AG04449 (cell line): ENCODE data around the gene GLT1D1.

Experiments
- CTCF ChIA-PET: fragments of 350-600 bp; formaldehyde crosslinking; extraction: SDS; loops from one replicate; lab custom pipeline; 2021; ENCODE audit warnings: antibody characterized with exemption; lab: Yijun Ruan, JAX
- POLR2A ChIA-PET: fragments of 400-600, 350-600 bp; formaldehyde crosslinking; extraction: SDS; loops from one replicate; lab custom pipeline; 2020; ENCODE audit warnings: antibody characterized with exemption, inconsistent platforms; lab: Yijun Ruan, JAX
- DNase-seq: peaks from one replicate; pipeline ENCODE4 v3.0.0-alpha.2; 2010; ENCODE audit warnings: low read depth, low spot score
- H3K4me3 ChIP-seq: 2 replicates; pipeline ENCODE4 v1.5.1; 2011; ENCODE audit warnings: low read depth, mild to moderate bottlenecking, control low read depth, low read length
- CTCF ChIP-seq: IDR thresholded peaks from one replicate; pipeline ENCODE4 v1.5.1; 2011; ENCODE audit warnings: mild to moderate bottlenecking, moderate library complexity, low read length, control low read depth, inconsistent platforms; ENCODE audit not compliant: insufficient read depth; ENCODE audit errors: missing control alignments

Gene GLT1D1

DNA sequence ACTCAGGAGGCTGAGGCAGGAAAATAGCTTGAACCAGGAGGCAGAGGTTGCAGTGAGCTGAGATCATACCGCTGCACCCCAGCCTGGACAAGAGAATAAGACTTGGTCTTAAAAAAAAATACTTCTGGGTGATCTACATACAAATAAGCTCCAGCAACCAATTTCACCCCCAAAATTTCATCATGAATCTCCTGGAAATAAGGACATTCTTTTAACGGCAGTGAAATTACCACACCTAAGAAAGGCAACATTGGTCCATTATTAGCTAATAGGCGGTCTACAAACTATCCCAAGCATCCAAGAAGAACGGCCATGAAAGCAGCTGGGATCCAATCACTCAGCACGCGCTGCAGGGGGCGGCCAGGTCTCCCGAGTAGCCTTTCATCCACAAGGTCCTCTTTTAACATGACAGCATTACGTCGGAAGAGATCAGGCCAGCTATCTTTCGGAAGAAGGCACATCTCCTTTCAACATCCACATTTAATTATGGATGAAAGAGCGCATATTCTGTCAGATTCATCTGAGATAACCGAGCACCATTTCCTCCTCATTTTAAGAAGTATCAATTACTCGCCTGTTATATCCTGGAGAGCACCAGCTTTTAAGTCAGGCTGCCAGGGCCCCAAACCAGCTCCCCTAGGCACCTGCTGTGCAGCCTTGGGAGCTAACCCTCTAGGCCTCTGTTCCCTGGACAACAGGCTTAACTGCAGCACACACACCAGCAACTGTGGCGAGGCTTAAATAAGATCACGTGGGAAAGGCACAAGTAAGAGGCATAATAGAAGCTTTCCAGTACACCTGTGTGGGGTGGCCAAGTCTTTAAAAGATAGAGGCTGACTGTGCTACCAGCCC lies 33.8 kb upstream of the GLT1D1 start:
- POLR2A ChIA-PET = no interaction called here
- H3K4me3 ChIP-seq = no peak overlapping the region
- DNase-seq = no peak
- CTCF ChIA-PET = interaction anchor here (1.6 kb wide), 1 partner anchor 37 kb away, joined by 7 read pairs; no protein-coding TSS in a partner anchor
- TF ChIP-seq CTCF = no peak

- no peak for DNase-seq
- POLR2A ChIA-PET = no interaction called here
- no peak overlapping the region for H3K4me3 ChIP-seq
- CTCF ChIA-PET = interaction anchor here (1.6 kb wide), 1 partner anchor 38 kb away, joined by 7 read pairs; no protein-coding TSS in a partner anchor
- no peak for TF ChIP-seq CTCF
Measured at GRCh38 chr12:128820253-128820652, 33.0 kb upstream of the GLT1D1 start.

GRCh38 chr12:128820723-128821432 lies 32.4 kb upstream of the GLT1D1 start:
- no peak for DNase-seq
- POLR2A ChIA-PET = no interaction called here
- H3K4me3 ChIP-seq = no peak overlapping the region
- CTCF ChIA-PET = no interaction called here
- no peak for TF ChIP-seq CTCF

DNA sequence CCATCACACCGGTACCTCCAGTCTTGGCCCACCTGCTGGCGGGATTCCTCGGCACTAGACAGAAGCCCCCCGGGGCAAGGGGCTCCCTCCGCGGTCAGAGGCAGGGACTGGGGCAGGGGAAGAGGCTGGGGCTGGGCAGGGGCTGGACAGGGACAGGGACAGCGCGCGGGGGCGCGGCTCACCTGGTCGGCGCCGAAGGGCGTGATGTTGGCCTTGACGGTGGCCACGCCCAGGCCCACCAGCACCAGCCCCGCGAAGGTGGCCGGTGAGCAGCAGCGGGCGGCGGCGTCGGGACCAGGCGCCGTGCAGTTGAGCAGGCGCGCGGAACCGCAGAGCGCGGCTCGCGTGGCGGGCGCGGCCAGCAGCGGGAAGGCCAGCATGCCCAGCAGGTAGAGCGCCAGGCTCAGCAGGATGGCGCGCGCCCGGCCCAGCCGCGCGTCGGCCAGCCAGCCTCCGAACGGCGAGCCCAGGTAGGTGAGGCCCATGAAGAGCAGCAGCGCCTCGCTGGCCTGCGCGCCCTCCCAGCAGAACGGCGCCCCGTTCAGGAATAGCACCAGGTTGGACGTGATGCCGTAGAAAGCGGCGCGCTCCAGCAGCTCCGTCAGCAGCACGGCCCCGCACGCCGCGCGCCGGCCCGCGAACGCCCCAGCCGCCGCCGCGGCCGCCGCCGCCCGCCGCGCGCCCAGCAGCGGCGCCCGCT lies 29.9 kb upstream of the GLT1D1 start:
- DNase-seq = no peak
- H3K4me3 ChIP-seq = peak overlapping the region; percentile 94
- ChIA-PET CTCF (no interaction called here), POLR2A (interaction anchor here (0.7 to 2.5 kb wide), 5 partner anchors 8 to 70 kb away, joined by 3 to 10 read pairs (median 3); no protein-coding TSS in a partner anchor)
- no peak for TF ChIP-seq CTCF

DNA sequence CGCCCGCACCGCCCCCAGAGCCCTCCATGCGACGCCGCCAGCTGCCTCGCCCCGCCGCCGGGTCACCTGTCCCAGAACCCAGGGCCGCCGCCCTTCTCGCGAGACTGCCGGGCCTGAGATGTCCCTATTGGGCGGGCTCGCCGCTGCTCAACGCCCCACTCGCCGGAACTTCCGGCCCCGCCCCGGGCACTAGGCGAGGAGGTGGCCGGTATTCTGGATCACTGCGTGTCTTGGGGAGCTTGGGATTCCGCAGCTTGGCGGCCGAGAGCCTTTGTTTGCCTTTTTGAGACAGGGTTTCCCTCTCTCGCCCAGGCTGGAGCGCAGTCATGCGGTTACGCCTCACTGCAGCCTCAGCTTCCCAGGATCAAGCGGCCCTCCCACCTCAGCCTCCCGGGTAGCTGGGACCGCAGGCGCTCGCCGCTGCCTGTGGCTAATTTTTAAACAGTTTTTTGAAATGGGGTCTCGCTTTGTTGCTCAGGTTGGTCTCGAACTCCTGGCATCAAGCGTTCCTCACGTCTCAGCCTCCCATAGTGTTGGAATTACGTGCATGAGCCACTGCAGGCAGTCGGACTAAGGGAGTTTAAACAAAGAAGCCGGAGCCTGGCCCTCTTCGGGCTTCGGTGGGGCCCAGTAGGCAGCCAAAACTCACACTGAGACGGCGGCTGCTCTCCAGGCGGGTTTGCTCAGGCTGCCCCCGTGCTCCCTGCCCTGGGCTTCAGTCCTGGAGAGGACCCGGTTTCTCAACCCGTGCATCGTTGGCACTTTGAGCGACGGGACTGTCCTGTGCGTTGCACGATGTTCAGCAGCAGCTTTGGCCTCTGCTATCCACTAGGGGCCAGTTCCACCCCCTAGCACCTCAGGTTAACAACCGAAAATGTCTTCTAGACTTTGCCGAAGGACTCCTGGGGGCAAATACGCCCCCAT lies 29.1 kb upstream of the GLT1D1 start, which contains the start of gene SLC15A4:
Gene SLC15A4 (minus strand): TSS at position 43 of the 924 bp plus-strand sequence. CDS start 15 bp downstream, at position 28.
- peak within 1 kb of the TSS; percentile 94 for H3K4me3 ChIP-seq
- CTCF ChIA-PET = no interaction called here
- peak; percentile 21 for DNase-seq
- no peak for TF ChIP-seq CTCF
- POLR2A ChIA-PET = interaction anchor here (0.6 to 2.5 kb wide), 7 partner anchors 9 to 69 kb away, joined by 3 to 10 read pairs (median 4); no protein-coding TSS in a partner anchor
